HK-2 (cell line): ENCODE measurements around the gene DNAJC17.

ENCODE experiments used
- DNase-seq: peaks from one replicate; pipeline ENCODE4 v3.0.0-alpha.2; 2018; ENCODE audit not compliant: unreplicated experiment

The DNAJC17 gene

DNA sequence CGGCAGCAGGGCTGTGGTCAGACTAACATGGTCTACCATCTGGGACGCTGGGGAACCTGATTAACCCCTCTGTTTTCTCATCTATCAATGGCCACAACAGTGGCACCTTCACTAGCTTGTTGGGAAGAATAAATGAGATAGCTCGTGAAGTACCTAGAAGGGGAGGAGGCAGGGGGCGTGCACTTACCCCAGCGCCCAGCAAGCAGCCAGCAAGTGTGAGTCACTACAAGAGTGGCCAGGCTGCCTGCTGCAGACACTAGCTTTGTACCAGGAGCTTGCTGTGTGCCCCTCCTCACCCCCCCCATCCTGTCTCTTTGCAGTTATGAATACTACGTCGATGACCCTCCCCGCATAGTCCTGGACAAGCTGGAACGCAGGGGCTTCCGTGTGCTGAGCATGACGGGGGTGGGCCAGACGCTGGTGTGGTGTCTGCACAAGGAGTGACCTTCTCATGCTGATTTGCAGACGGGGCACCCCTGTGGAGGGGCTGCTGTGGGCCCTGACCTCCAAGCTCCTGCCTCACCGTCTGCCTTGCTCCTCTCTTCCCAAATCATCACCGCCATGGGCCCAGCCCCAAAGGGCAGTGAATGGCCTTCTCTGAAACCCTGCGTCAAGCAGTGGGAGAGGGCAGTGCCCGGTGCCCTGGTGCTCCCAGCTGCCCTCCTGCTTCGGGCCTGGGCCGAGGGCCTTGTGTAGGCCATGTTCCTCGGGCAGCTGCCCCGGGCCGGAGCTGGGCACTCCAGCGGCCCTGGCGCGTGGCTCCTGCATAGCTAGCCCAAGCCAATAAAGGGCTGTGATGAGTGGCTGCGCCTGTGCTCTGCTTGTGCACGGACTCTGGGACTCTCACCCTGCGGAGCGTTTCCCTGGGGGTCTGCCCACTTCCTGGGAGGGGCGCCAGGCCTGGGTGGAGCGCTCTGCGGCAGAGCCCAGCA, 40.1 kb downstream of the DNAJC17 start:
- peak; percentile 56 for DNase-seq

DNA sequence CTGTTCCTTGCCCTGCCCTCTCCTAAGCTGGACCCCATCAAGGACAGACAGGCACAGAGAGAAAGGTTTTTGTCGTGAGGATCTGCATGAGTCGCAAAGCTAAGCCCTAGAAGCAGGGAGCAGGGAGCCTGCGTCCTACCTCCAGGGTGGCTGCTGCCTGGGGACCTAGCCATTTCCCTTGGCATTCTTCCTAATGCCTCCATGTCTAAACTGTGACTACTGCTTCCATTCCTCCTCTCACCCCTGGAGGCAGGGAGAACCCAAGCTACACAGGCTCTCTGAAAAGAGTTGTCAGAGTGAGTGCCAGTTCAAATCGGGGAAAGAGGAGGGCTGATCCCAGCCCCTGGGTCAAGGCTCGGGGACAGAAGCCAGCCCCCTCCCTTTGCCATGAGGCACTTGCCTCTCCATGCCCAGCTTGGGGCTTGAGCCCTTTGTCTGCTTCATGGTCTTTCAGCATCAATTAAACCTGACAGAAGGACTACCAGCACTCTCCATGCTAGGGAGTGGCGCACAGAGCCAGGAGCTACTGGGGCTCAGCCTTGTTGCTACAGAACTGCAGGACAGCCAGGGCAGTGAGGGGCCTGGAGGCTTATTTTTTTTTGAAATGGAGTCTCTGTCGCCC, 41.0 kb downstream of the DNAJC17 start:
- DNase-seq, result no peak

DNA sequence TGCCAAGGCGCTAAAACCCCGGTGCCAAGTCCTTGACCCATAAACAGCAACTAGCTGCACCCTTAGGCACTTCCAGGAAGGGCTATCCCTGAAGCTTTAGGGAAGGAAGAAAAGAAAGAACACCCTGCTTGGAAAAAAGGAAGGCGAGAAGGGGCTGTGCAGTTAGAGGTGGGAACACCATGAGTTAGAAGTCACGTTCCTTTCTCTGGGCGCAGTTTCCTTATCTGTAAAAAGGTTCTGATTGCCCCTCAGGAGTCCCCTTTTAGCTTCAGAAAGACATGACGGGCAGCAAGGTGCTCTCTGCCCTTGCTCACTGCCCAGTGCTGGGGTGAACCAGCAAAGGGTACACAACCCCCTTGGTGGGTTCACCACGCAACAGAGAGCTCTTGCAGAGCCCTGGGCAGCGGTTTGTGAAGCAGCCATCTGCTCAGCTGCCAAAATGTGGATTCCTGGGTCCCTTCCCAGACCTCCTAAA, 42.6 kb downstream of the DNAJC17 start:
- no peak for DNase-seq

DNA sequence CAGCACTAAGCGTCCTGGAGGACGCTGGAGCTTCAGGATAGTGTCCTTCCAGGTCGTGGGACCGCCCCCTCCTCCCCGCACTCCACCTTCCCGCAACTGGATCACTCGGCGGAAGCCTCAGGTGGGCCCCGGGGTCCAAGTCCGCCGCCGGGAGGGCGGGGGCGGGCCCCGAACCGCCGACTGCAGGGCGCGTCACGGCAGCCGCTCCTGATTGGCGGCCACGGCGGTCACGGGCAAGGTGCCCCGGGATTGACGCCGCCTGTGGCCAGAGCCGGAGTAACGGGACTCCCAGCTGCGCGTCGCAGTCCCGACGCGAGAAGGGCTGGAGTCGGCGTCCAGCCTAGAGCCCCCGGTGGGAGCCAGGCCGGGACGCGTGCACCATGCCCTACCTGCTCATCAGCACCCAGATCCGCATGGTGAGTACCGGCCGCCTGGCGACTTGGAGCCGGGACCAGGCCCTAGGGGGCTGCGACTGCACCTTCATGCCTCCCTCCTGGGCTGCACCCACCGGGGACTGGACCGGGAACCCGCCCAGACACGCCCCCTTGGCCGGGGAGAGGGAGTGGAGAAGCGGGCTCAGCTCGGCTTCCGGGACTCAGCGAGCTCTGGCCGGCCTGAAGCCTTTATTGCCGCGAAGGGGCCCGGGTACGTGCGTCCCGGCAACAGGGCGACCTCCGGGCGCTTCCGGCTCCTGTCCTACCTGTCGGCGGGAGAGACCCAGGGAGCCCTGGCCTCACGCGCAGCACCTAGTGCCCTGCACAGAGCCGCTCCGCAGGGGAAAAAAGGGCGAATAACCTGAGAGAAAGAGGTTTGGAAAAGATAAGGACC, 43.3 kb downstream of the DNAJC17 start, which contains the start of gene GCHFR:
Gene GCHFR, plus strand, starts transcription at position 268 of the 828 bp plus-strand sequence. Its CDS starts 113 bp downstream, at position 381.
- DNase-seq, result peak; percentile 70

- DNase-seq, result peak; percentile 76
Measured at GRCh38 chr15:40762919-40763800, 44.1 kb downstream of the DNAJC17 start.

DNA sequence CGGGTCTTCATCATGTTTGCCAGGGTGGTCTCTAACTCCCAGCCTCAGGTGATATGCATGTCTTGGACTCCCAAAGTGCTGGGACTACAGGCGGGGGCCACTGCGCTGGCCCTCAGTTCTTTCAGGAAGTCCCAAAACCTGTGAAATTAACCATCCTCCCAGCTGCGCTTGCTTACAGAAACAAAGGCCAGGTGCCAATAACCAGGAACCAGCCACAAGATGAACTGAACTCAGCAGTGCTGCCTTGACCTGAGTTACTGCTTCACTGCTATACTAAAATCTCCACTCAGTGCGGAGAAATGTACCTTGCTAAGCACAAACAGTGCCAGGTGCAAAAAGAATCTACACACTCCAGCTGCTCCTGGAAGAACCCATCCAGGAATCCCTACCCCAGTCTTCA, 47.3 kb downstream of the DNAJC17 start:
- DNase-seq, result no peak

GRCh38 chr15:40756938-40757337, 50.3 kb downstream of the DNAJC17 start:
- no peak for DNase-seq

DNA sequence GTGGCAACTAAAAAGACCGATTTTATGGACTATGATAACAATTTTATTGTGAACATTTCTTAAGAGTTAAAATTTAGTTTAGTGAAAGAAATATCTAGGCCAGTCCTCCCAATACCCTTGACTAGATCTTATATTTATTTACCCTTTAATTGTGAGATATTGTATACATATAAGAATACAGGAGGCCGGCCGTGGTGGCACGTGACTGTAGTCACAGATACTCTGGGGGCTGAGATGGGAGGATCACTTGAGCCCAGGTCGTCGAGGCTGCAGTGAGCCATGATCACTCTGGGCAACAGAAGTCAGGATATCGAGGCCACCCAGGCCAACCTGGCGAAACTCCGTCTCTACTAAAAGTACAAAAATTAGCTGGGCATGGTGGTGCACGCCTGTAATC, 51.5 kb downstream of the DNAJC17 start:
- no peak for DNase-seq

DNA sequence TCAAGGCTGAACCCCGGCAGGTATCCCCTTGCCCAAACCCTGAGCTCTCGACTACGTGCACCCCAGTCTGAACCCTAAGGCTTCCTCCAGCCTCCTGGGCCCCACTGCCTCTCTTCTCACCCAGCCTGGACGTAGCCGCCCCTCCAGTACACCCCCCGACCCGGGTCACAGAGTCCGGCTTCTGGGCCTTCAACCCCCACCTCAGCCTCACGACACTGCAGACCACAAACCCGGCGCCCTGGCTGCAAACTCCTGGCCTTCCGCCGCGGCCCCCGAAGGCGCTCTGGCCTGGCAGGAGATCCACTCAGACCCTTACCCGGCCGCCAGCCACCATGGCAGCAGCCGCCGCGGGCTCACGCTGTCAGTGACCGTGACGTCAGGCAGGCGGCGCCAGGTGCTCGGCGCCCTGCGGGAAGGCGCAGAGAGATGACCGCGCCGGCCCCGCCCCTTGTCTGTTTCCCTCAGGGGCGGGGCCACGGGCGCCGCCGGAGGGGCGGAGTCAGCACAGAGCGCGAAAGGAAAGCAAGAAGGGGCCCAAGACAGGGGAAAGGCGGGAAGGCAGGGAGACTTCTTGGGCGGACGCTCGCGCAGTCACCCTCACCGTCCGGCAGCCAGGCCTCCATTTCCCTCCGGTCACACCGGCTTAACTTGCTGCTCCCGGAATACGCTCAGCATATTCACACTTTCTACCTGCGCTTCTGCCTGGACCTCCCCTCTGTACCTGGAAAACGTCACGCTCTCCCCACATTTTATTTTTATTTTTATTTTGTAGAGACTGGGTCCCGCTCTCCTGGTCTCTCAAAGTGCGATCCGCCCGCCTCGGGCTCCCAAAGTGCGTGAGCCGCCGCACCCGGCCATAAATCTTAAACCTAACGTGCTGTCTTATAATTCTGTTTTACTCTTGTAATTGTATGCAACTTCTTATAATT, 52.1 kb downstream of the DNAJC17 start, which contains the start of gene RMDN3:
Gene RMDN3, minus strand, starts transcription at position 372 of the 929 bp plus-strand sequence. CDS start 471 bp downstream, outside the sequence.
- DNase-seq, result peak; percentile 85

DNA sequence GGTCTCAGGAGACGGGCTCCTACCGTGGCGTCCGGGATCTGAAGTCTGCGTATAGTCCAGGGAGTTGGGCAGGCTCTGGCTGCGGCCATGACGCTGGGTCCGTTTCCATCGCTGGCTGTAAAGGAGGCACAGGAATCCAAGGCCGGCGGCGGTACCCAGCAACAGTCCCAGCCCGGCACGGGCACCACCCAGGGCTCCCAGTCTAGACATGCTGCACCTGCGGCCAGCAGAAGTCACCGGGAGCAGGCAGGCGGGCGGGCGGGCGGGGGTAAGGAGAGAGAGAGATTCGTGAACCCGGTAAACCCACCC, 52.7 kb downstream of the DNAJC17 start:
- no peak for DNase-seq

GRCh38 chr15:40751745-40752144, 55.5 kb downstream of the DNAJC17 start:
- no peak for DNase-seq

DNA sequence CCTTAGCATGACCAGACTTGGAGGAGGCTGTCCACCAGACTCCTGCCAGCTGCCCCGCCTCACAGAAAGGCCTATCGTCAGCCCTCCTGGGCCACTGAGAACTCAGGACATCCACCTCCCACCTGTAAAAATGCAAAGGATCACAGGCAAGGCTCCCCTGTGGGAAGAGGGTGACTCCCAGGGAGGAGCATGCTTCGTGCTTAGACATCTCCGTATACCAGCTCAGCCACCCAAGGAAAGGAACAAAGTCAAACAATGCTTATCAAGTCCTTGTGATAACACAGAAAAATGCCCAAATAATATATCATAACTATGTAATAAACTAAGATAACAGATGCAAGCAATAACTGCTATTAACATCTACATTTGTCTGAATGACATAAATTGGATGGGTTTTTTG, 56.4 kb downstream of the DNAJC17 start:
- DNase-seq, result no peak

- DNase-seq, result no peak
Measured at GRCh38 chr15:40749151-40749630, 58.1 kb downstream of the DNAJC17 start.

- no peak for DNase-seq
Measured at GRCh38 chr15:40747685-40748631, 59.3 kb downstream of the DNAJC17 start.

GRCh38 chr15:40746916-40747418, 60.3 kb downstream of the DNAJC17 start:
- DNase-seq, result no peak

DNA sequence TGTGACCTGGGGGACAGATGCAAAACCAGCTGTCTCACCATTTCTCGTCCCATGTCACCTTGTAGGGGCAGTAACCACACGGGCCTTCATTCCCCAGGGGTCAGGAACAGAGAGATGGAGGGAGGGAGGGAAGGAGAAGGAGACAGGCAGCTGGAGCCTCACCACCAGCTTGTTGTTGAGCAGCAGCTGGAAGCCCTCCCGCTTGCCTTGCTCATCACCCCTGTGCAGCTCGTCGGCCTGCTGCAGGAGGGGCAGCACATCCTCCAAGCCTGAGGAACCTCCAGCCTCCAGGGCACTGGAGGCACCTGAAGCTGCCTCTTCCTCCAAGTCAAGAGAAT, 62.5 kb downstream of the DNAJC17 start:
- DNase-seq, result no peak

DNA sequence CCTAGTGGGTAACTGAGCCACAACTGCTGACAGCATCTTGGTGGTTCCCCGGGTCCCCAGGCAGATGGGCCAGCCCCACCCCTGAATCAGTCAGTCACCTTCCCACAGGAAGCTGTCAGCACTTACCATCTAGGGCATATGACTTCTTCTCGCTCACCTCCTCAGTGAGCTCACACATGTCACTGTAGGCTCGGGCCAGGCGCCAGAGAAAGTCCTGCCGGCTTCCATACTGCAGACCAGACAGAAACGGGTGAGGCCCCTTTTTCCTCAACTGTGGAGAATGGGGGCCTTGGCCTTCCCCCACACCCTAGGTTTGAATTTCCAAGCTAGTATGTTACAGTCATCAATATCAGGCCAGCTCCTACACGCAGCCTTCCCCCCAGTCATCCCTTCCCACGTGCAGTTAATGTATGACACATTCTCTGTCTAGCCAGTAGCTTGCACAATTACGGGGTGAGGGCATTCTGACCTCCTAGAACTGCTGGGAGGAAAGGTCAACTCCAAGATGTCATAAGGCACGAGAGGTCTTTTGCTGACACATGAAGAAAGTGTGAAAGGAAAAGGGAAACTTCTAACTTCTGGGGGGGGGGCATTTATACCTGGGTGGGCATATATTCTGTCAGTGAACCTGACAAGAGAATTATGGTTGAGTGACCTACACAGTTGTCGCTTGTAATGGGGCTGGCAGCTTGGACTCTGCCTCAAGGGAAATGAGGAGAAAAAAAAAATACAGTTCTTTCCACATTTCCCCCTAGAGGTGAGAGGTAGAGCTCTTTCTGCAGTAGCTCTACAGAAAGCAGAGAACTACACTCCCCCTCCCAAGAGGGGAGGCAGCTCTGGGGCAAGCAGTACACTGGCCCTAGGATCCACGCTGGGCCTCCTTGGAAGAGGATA, 63.1 kb downstream of the DNAJC17 start:
- peak; percentile 45 for DNase-seq
